Measurements from ENCODE around the gene PTPRD. TPM values are rescaled to one million over a fixed set of nuclear protein-coding genes. Genes with fewer than 3 reads are reported as not detected.

The PTPRD gene
- total RNA-seq, 1 experiment from 2014 or later: 32.5 TPM

DNA sequence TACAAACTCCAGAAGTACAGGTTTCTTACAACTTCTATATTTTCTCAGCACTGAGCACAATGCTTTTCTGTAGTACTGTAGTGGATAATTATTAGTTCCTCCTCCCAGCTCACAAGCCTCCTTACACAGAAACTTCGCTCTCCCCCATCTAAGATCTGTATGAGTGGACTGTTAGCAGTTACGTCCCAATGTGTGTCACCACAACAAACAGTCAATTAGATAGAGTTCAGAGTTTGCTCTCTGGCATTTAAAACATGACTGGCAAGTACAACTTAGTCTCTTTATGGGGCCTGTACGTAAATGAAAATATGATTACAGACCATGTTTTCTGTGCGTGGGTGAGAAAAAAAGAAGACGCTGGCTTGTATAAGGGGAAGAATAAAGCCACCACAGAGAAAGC lies 2181.9 kb downstream of the PTPRD start:
- no peaks in the 10 kb centered on the region for H3K79me2 ChIP-seq (ENCODE audit: insufficient read depth, low read length)
- H3K4me1 Mint-ChIP-seq: peaks cover 23 to 24% of the 10 kb centered on the region in 2 experiments
- H3K27ac ChIP-seq (ENCODE audit: insufficient read length, low read depth, low read length): no peak overlapping the region
- no peak overlapping the region for H3T11ph ChIP-seq (ENCODE audit: low read length)
- DNase-seq: no peak
- H4K8ac ChIP-seq (replicated peaks; ENCODE audit: insufficient read length, low read depth, low read length): no peak overlapping the region
- H4K5ac ChIP-seq (ENCODE audit: insufficient read length, low read depth, low read length): no peak overlapping the region
- H3K4me3 Mint-ChIP-seq: no peak overlapping the region
- H2BK15ac ChIP-seq (ENCODE audit: low read depth, low read length): no peak overlapping the region
- no peaks in the 10 kb centered on the region for H3K27me3 ChIP-seq (ENCODE audit: insufficient read depth, low read length)
- H3K4me1 ChIP-seq (ENCODE audit: insufficient read depth, low read length): no peaks in the 10 kb centered on the region; the same call in 1 of the 2 replicates
- no peak overlapping the region for H2BK20ac ChIP-seq (ENCODE audit: low read depth, low read length, poor library complexity, severe bottlenecking)
- no peak overlapping the region for H4K91ac ChIP-seq (ENCODE audit: insufficient read length, low read depth, low read length)
- no peaks in the 10 kb centered on the region for H3K36me3 Mint-ChIP-seq (ENCODE audit: insufficient read depth in 1 of 3, low read depth in 3 of 3)
- H3K4me2 ChIP-seq (ENCODE audit: insufficient read depth, insufficient read length, low read length): no peak overlapping the region
- H3K23me2 ChIP-seq (ENCODE audit: insufficient read length, low read depth, low read length, poor library complexity, severe bottlenecking): no peaks in the 10 kb centered on the region
- no peaks in the 10 kb centered on the region for H4K20me1 ChIP-seq (ENCODE audit: control insufficient read depth, insufficient read depth, insufficient read length)
- TF ChIP-seq, protein P1, sequence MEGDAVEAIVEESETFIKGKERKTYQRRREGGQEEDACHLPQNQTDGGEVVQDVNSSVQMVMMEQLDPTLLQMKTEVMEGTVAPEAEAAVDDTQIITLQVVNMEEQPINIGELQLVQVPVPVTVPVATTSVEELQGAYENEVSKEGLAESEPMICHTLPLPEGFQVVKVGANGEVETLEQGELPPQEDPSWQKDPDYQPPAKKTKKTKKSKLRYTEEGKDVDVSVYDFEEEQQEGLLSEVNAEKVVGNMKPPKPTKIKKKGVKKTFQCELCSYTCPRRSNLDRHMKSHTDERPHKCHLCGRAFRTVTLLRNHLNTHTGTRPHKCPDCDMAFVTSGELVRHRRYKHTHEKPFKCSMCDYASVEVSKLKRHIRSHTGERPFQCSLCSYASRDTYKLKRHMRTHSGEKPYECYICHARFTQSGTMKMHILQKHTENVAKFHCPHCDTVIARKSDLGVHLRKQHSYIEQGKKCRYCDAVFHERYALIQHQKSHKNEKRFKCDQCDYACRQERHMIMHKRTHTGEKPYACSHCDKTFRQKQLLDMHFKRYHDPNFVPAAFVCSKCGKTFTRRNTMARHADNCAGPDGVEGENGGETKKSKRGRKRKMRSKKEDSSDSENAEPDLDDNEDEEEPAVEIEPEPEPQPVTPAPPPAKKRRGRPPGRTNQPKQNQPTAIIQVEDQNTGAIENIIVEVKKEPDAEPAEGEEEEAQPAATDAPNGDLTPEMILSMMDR (conservative IDR thresholded peaks at IDR 0.05): no peak
- no CpG with 5 or more reads among the region's 5 CpGs for WGBS (ENCODE audit: extremely low coverage, insufficient read length, low lambda C conversion rate)
- H3K9me3 ChIP-seq (ENCODE audit: control insufficient read depth, low read depth, low read length): no peaks in the 10 kb centered on the region
- H2BK120ac ChIP-seq (ENCODE audit: low read depth, low read length, poor library complexity, severe bottlenecking): no peak overlapping the region
- no peaks in the 10 kb centered on the region for H3K27me3 Mint-ChIP-seq (ENCODE audit: low read depth)
- H3K27ac Mint-ChIP-seq: no peak overlapping the region; a peak in 2 of 7 replicates
- no peak overlapping the region for H3K4ac ChIP-seq (ENCODE audit: low read depth, low read length)
- no peak overlapping the region for H2AFZ ChIP-seq (ENCODE audit: low read length)
- no peak overlapping the region for H2BK12ac ChIP-seq (ENCODE audit: insufficient read length, low read depth, low read length)
- H2BK5ac ChIP-seq (ENCODE audit: insufficient read length, low read length): no peak overlapping the region
- no peak overlapping the region for H3K18ac ChIP-seq (ENCODE audit: insufficient read length, low read depth, low read length)
- H3K9me3 Mint-ChIP-seq: no peaks in the 10 kb centered on the region; a peak in 1 of 5 replicates
- H3K14ac ChIP-seq (ENCODE audit: insufficient read depth, low read length): no peak overlapping the region
- no peak overlapping the region for H3K9ac ChIP-seq (ENCODE audit: extremely low read depth, insufficient read length, low read length)
- no peak overlapping the region for H2AK5ac ChIP-seq (ENCODE audit: insufficient read length, low read length)
- no peaks in the 10 kb centered on the region for H3K79me1 ChIP-seq (ENCODE audit: insufficient read depth, low read depth, low read length, poor library complexity, severe bottlenecking)
- no peak overlapping the region for H3K56ac ChIP-seq (ENCODE audit: insufficient read length, low read depth, low read length)
- no peak overlapping the region for H3K23ac ChIP-seq (ENCODE audit: insufficient read length, low read depth, low read length)

Data from H9 (cell line).